GM04504 (cell line): ENCODE measurements around the gene ADAMTSL1.

Experiments used
- DNase-seq: peaks from one replicate; pipeline ENCODE4 v3.0.0-alpha.2; 2012; ENCODE audit warnings: low read depth

Gene ADAMTSL1

GRCh38 chr9:18819418-18819817 is 345.5 kb downstream of the ADAMTSL1 start:
- DNase-seq: no peak

GRCh38 chr9:18820566-18821095 is 346.7 kb downstream of the ADAMTSL1 start:
- DNase-seq: no peak

- no peak for DNase-seq
Measured at GRCh38 chr9:18821788-18822187, 347.8 kb downstream of the ADAMTSL1 start.

- DNase-seq: no peak
Measured at GRCh38 chr9:18822850-18823249, 348.9 kb downstream of the ADAMTSL1 start.

- DNase-seq: peak; percentile 3
Measured at GRCh38 chr9:18824095-18824666, 350.2 kb downstream of the ADAMTSL1 start.

GRCh38 chr9:18825656-18826170 is 351.8 kb downstream of the ADAMTSL1 start:
- DNase-seq: no peak

GRCh38 chr9:18826248-18826647 is 352.3 kb downstream of the ADAMTSL1 start:
- no peak for DNase-seq

GRCh38 chr9:18829066-18829465 is 355.1 kb downstream of the ADAMTSL1 start:
- no peak for DNase-seq

- DNase-seq: peak; percentile 18
Measured at GRCh38 chr9:18829873-18830272, 355.9 kb downstream of the ADAMTSL1 start.

GRCh38 chr9:18834740-18835361 is 360.9 kb downstream of the ADAMTSL1 start:
- no peak for DNase-seq

GRCh38 chr9:18837402-18837801 is 363.4 kb downstream of the ADAMTSL1 start:
- DNase-seq: no peak

- no peak for DNase-seq
Measured at GRCh38 chr9:18847576-18848275, 373.8 kb downstream of the ADAMTSL1 start.

GRCh38 chr9:18848657-18849056 is 374.7 kb downstream of the ADAMTSL1 start:
- no peak for DNase-seq

GRCh38 chr9:18849270-18849669 is 375.3 kb downstream of the ADAMTSL1 start:
- no peak for DNase-seq

- DNase-seq: no peak
Measured at GRCh38 chr9:18849890-18850677, 376.1 kb downstream of the ADAMTSL1 start.

GRCh38 chr9:18851069-18851795 is 377.3 kb downstream of the ADAMTSL1 start:
- no peak for DNase-seq

- no peak for DNase-seq
Measured at GRCh38 chr9:18855656-18856055, 381.7 kb downstream of the ADAMTSL1 start.

- no peak for DNase-seq
Measured at GRCh38 chr9:18857334-18857733, 383.4 kb downstream of the ADAMTSL1 start.

GRCh38 chr9:18857769-18858168 is 383.8 kb downstream of the ADAMTSL1 start:
- DNase-seq: peak; percentile 34

GRCh38 chr9:18861609-18862544 is 387.9 kb downstream of the ADAMTSL1 start:
- no peak for DNase-seq
